H1 (cell line): ENCODE data around the gene ZSCAN5A.

Experiments used
- CBX8 ChIP-seq: fragments of 300-800, 300-1000 bp; sonication (generic); IDR thresholded peaks from 2 replicates; pipeline ENCODE4 v1.7.1; 2016; ENCODE audit warnings: low read depth, low read length, borderline replicate concordance
- CTCF ChIP-seq, 3 experiments: IDR thresholded peaks; 1 replicate in 2 of 3; 2 replicates in 1 of 3; pipeline versions ENCODE4 v1.5.1 to v1.6.1; 2011; ENCODE audit warnings: low read length in 3 of 3, mild to moderate bottlenecking in 3 of 3, inconsistent platforms in 2 of 3, low read depth in 1 of 3, moderate library complexity in 1 of 3; ENCODE audit not compliant: insufficient read depth in 1 of 3; ENCODE audit errors: control extremely low read depth in 1 of 3
- GABPA ChIP-seq: IDR thresholded peaks from 2 replicates; pipeline ENCODE4 v1.6.1; 2011; ENCODE audit warnings: mild to moderate bottlenecking, low read length, moderate library complexity, borderline replicate concordance; ENCODE audit not compliant: insufficient read depth

DNA sequence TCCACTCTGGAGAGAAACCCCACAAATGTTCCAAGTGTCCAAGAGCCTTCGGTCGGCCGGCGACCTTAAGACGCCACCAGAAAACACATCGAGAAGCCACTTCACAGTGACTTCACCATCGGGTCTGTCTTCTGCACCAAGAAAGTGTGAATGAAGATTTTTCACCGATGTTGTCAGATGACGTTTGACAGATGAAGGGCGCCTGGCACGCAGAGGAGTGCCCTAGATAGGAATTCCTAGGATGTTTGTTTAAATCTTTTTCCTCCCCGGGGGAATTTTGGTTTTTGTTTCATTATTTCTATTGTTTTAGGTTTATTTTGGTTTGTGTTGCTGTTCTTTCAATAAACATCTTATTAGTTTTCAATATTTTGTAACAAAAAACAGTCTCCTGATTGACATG, 105.5 kb downstream of the ZSCAN5A start:
- TF ChIP-seq GABPA (no peak), CBX8 (no peak), CTCF (IDR thresholded peaks at IDR 0.05; ENCODE audit: control extremely low read depth in 1 of 3, insufficient read depth in 1 of 3, low read depth in 1 of 3, low read length in 3 of 3) (no peak)
